Keratinocyte (primary cell): ENCODE measurements around the gene ATF1. TPM values are rescaled to one million over a fixed set of nuclear protein-coding genes. Genes with fewer than 3 reads are reported as not detected.

Experiments used
- DNase-seq: peaks from one replicate; pipeline ENCODE4 v3.0.0-alpha.2; 2011; ENCODE audit warnings: low read depth, missing footprints, low spot score
- FAIRE-seq: peaks from 2 replicates; lab custom pipeline; 2011; peaks lifted over from hg19 to GRCh38; lab: Jason Lieb, UNC
- H2AFZ ChIP-seq: 2 replicates; pipeline ENCODE4 v1.6.0; 2012; ENCODE audit warnings: low read length, control low read depth, inconsistent platforms; ENCODE audit not compliant: control insufficient read depth
- H3K27ac ChIP-seq: 2 replicates; pipeline ENCODE4 v1.5.1; 2011; ENCODE audit warnings: low read length; ENCODE audit not compliant: control insufficient read depth, insufficient read depth
- H3K27me3 ChIP-seq: 3 replicates; pipeline ENCODE4 v1.6.0; 2011; ENCODE audit warnings: low read length; ENCODE audit not compliant: control insufficient read depth, insufficient read depth; ENCODE audit errors: extremely low read depth
- H3K36me3 ChIP-seq, 2 experiments: 2 replicates in 1 of 2; 3 replicates in 1 of 2; pipeline ENCODE4 v1.5.1; 2011; ENCODE audit warnings: low read length in 2 of 2, mild to moderate bottlenecking in 1 of 2; ENCODE audit not compliant: control insufficient read depth in 2 of 2, insufficient read depth in 2 of 2; ENCODE audit errors: extremely low read depth in 1 of 2
- H3K4me1 ChIP-seq: 3 replicates; pipeline ENCODE4 v1.5.1; 2011; ENCODE audit warnings: low read length; ENCODE audit not compliant: control insufficient read depth, insufficient read depth; ENCODE audit errors: extremely low read depth
- H3K4me2 ChIP-seq: 3 replicates; pipeline ENCODE4 v1.6.0; 2011; ENCODE audit warnings: low read depth, low read length; ENCODE audit not compliant: control insufficient read depth, insufficient read depth; ENCODE audit errors: extremely low read depth
- H3K4me3 ChIP-seq, 3 experiments: fragments of 200-600 bp in 1 of 3; sonication (generic) in 1 of 3; 2 replicates in 2 of 3; 3 replicates in 1 of 3; pipeline ENCODE4 v1.5.1; 2011 to 2016; ENCODE audit warnings: low read length in 3 of 3, mild to moderate bottlenecking in 3 of 3, control low read depth in 2 of 3, inconsistent platforms in 1 of 3, low read depth in 1 of 3, mixed read lengths in 1 of 3, mixed run types in 1 of 3, moderate library complexity in 1 of 3; ENCODE audit not compliant: control insufficient read depth in 2 of 3, insufficient read depth in 2 of 3; ENCODE audit errors: extremely low read depth in 1 of 3
- H3K79me2 ChIP-seq: 2 replicates; pipeline ENCODE4 v1.6.0; 2012; ENCODE audit warnings: low read length; ENCODE audit not compliant: control insufficient read depth, insufficient read depth
- H3K9ac ChIP-seq: 3 replicates; pipeline ENCODE4 v1.6.0; 2011; ENCODE audit warnings: low read length; ENCODE audit not compliant: control insufficient read depth, insufficient read depth; ENCODE audit errors: extremely low read depth
- H3K9me1 ChIP-seq: 3 replicates; pipeline ENCODE4 v1.6.0; 2011; ENCODE audit warnings: low read length; ENCODE audit not compliant: control insufficient read depth, insufficient read depth; ENCODE audit errors: extremely low read depth
- H3K9me3 ChIP-seq: 2 replicates; pipeline ENCODE4 v1.5.1; 2012; ENCODE audit warnings: low read depth, low read length; ENCODE audit not compliant: control insufficient read depth
- H4K20me1 ChIP-seq: 3 replicates; pipeline ENCODE4 v1.6.0; 2011; ENCODE audit warnings: low read length; ENCODE audit not compliant: control insufficient read depth, insufficient read depth; ENCODE audit errors: extremely low read depth
- EZH2 ChIP-seq: IDR thresholded peaks from one replicate; pipeline ENCODE4 v1.6.1; 2012; ENCODE audit warnings: inconsistent platforms, mild to moderate bottlenecking, low read length, moderate library complexity
- dilution Hi-C: fragments of 300-500 bp; cut with MboI; formaldehyde crosslinking; loops from one replicate; pipeline ENCODE4 v1.7.0; 2020; ENCODE audit warnings: low sequenced_read_pairs; ENCODE audit not compliant: extremely low pct_ligation_motif_present
- polyA minus RNA-seq, 3 experiments: library from RNA; depleted of rRNA, polyadenylated mRNA; stranded (reverse); fragments of >200 nt; gene quantifications; 1 replicate in 1 of 3; 2 replicates in 1 of 3; 3 replicates in 1 of 3; pipeline ENCODE4 v1.2.3, GENCODE V29; 2011
- polyA plus RNA-seq, 5 experiments: library from polyadenylated mRNA; depleted of rRNA in 3 of 5; stranded (reverse) in 3 of 5; stranded (forward) in 1 of 5; unstranded in 1 of 5; fragments of >200 nt; gene quantifications; 1 replicate in 1 of 5; 2 replicates in 3 of 5; 3 replicates in 1 of 5; pipeline versions ENCODE4 v1.2.1 to v1.2.3, GENCODE V29; 2011 to 2012; ENCODE audit warnings: missing spikeins in 2 of 5, low read depth in 1 of 5, low replicate concordance in 1 of 5
- TF ChIP-seq, protein P1 (sequence below), 3 experiments: IDR thresholded peaks in 1 of 3; conservative IDR thresholded peaks in 1 of 3; optimal IDR thresholded peaks in 1 of 3; 2 replicates in 2 of 3; 3 replicates in 1 of 3; pipeline versions ENCODE3 to v1.5.1; 2011; ENCODE audit warnings: low read length in 3 of 3, mild to moderate bottlenecking in 3 of 3, moderate library complexity in 2 of 3, control low read depth in 1 of 3, inconsistent platforms in 1 of 3; ENCODE audit not compliant: insufficient read depth in 2 of 3; ENCODE audit errors: extremely low read depth in 1 of 3

Gene ATF1
- 37.3 to 44.1 TPM (median 37.4 TPM) in 3 replicates for polyA plus RNA-seq
- polyA plus RNA-seq (2011; ENCODE audit: low read depth), result 23.9 TPM
- 21.7 and 37.3 TPM in 2 replicates for polyA plus RNA-seq (2011; cell fraction: cytosol; rRNA removed)
- 27.8 and 34.2 TPM in 2 replicates for polyA plus RNA-seq (2011; cell fraction: nucleus; rRNA removed)
- polyA plus RNA-seq (2012; ENCODE audit: low replicate concordance), result 18.9 and 24.5 TPM in 2 replicates
- polyA minus RNA-seq, result 21.4 to 36.6 TPM (median 32.6 TPM) in 3 replicates
- 24.7 TPM for polyA minus RNA-seq (2011; cell fraction: cytosol; rRNA and poly(A)+ RNA removed)
- 13.6 and 21.2 TPM in 2 replicates for polyA minus RNA-seq (2011; cell fraction: nucleus; rRNA and poly(A)+ RNA removed)

DNA sequence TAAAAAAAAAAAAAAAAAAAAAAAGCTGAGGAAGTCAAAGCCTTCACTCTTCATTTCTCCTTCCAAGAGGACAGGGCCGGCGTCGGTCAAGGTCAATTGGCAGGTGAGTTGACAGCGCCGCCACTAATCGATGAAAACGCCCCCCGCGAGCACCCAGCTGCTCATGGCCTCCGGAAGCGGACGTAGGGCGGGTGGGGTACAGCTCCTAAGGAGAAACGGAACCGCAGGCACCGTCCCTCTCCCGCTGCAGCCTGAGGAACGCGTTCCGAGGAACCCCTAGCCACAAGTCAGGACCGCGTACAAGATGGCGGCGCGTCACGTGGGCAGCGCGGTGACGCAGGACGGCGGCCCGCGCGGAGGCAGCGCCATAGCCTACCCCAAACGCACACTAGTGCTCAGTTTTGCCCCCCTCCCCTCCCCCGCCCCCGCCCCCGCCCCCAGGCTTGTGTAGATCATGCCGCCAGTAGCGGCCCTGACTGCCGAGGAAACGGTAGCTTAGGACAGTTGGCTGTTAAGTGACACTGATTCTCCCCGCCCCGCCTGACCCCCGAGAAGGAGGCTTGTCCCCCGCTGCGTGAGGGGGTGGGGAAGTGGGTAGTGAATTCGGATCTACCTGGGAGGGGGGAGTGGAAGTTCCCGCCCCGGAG lies at the start of gene ATF1:
TSS of gene ATF1 (plus strand) at position 463 of the 647 bp plus-strand sequence. CDS start 16,045 bp downstream, outside the sequence.
- H3K79me2 ChIP-seq, result peaks cover 39% of the 10 kb centered on the region
- H2AFZ ChIP-seq, result peak within 1 kb of the TSS; percentile 85
- dilution Hi-C loops, result no loop called here
- H3K4me2 ChIP-seq, result peak within 1 kb of the TSS; percentile 85
- H3K4me3 ChIP-seq, result peak within 1 kb of the TSS; percentile 72 to 94 (median 90)
- FAIRE-seq (no peak), DNase-seq (peak; percentile 59)
- no peaks in the 10 kb centered on the region for H3K27me3 ChIP-seq
- H3K9me1 ChIP-seq, result no peaks in the 10 kb centered on the region
- H3K9ac ChIP-seq, result peak within 1 kb of the TSS; percentile 94
- no peaks in the 10 kb centered on the region for H3K36me3 ChIP-seq
- no peak for TF ChIP-seq EZH2
- TF ChIP-seq, protein P1, sequence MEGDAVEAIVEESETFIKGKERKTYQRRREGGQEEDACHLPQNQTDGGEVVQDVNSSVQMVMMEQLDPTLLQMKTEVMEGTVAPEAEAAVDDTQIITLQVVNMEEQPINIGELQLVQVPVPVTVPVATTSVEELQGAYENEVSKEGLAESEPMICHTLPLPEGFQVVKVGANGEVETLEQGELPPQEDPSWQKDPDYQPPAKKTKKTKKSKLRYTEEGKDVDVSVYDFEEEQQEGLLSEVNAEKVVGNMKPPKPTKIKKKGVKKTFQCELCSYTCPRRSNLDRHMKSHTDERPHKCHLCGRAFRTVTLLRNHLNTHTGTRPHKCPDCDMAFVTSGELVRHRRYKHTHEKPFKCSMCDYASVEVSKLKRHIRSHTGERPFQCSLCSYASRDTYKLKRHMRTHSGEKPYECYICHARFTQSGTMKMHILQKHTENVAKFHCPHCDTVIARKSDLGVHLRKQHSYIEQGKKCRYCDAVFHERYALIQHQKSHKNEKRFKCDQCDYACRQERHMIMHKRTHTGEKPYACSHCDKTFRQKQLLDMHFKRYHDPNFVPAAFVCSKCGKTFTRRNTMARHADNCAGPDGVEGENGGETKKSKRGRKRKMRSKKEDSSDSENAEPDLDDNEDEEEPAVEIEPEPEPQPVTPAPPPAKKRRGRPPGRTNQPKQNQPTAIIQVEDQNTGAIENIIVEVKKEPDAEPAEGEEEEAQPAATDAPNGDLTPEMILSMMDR (optimal IDR thresholded peaks at IDR 0.05 in 1 of 3, IDR thresholded peaks at IDR 0.05 in 1 of 3, conservative IDR thresholded peaks at IDR 0.05 in 1 of 3; ENCODE audit: extremely low read depth in 1 of 3, insufficient read depth in 2 of 3, low read length in 3 of 3), result no peak
- peak within 1 kb of the TSS; percentile 93 for H3K27ac ChIP-seq
- no peaks in the 10 kb centered on the region for H4K20me1 ChIP-seq
- peaks cover 22% of the 10 kb centered on the region for H3K4me1 ChIP-seq
- no peaks in the 10 kb centered on the region for H3K9me3 ChIP-seq

DNA sequence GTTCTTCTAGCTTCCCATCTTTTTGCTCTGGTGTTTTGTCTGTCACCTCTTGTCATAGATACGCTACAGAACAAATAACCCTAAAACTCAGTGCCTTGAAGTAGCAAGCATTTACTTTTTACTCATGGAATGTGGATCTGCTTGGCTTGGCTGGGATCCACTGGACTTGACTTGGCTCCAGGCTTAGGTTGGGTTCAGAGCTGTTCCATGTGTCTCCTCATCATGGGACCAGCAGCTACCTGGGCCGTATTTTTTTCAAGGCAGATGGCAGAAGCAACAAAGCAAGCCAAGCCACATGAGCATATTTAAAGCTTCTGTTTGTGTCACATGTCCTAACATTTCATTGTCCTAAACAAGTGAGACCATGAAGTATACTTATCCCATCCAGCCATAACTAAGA lies 48.7 kb upstream of the ATF1 start:
- Histone ChIP-seq H3K36me3 (peaks cover 15 to 25% of the 10 kb centered on the region in 2 experiments), H2AFZ (no peak overlapping the region), H3K9me3 (no peaks in the 10 kb centered on the region), H3K9ac (no peak overlapping the region), H3K27me3 (no peaks in the 10 kb centered on the region), H3K4me1 (no peaks in the 10 kb centered on the region), H3K27ac (no peak overlapping the region), H4K20me1 (no peaks in the 10 kb centered on the region), H3K4me3 (no peak overlapping the region), H3K79me2 (no peaks in the 10 kb centered on the region), H3K4me2 (no peak overlapping the region), H3K9me1 (no peaks in the 10 kb centered on the region)
- no peak for TF ChIP-seq EZH2
- TF ChIP-seq, protein P1 (optimal IDR thresholded peaks at IDR 0.05 in 1 of 3, IDR thresholded peaks at IDR 0.05 in 1 of 3, conservative IDR thresholded peaks at IDR 0.05 in 1 of 3; ENCODE audit: extremely low read depth in 1 of 3, insufficient read depth in 2 of 3, low read length in 3 of 3), result no peak
- DNase-seq (no peak), FAIRE-seq (no peak)
- dilution Hi-C loops, result no loop called here
